Panc1 (cell line): ENCODE results near the gene PSG2.
"Not testable (repeated sequence)": the region's sequence is repeated elsewhere in the genome, so short reads cannot be mapped to it uniquely, and the experiment has no call there.

Experiments used
- CTCF ChIP-seq: fragments of 450-650 bp; IDR thresholded peaks from 2 replicates; pipeline ENCODE4 v1.5.1; 2017; ENCODE audit warnings: mild to moderate bottlenecking
- POLR2AphosphoS5 ChIP-seq: IDR thresholded peaks from 2 replicates; pipeline ENCODE4 v1.6.1; 2012; ENCODE audit warnings: mild to moderate bottlenecking, low read depth, low read length, moderate library complexity
- REST ChIP-seq, 2 experiments: IDR thresholded peaks; 2 replicates each; pipeline ENCODE4 v1.6.1; 2011 to 2012; ENCODE audit warnings: low read depth in 2 of 2, control low read depth in 1 of 2, low read length in 1 of 2, mild to moderate bottlenecking in 1 of 2, moderate library complexity in 1 of 2; ENCODE audit not compliant: insufficient read depth in 1 of 2
- SIN3A ChIP-seq: IDR thresholded peaks from 2 replicates; pipeline ENCODE4 v1.6.1; 2012; ENCODE audit warnings: low read depth, mild to moderate bottlenecking, low read length, moderate library complexity, borderline replicate concordance; ENCODE audit not compliant: insufficient read depth

- not testable (repeated sequence) for TF ChIP-seq REST (IDR thresholded peaks at IDR 0.05; ENCODE audit: insufficient read depth in 1 of 2, low read depth in 2 of 2, low read length in 1 of 2); CTCF; POLR2AphosphoS5; SIN3A
These were observed 37.0 kb upstream of the PSG2 start for GRCh38 chr19:43119526-43119925.
